ENCODE data around the gene NRSN1.

Gene NRSN1

GRCh38 chr6:24126586-24127192 lies 674 bp downstream of the NRSN1 start:
- no peak overlapping the region for H3K4me2 ChIP-seq (ENCODE audit: low read length)
- no peaks in the 10 kb centered on the region for H3K4me1 ChIP-seq (ENCODE audit: control insufficient read depth, low read length)
- H4K20me1 ChIP-seq (ENCODE audit: control insufficient read depth, insufficient read depth, low read depth, low read length): no peaks in the 10 kb centered on the region
- no peaks in the 10 kb centered on the region for H3K27me3 ChIP-seq (ENCODE audit: control insufficient read depth, low read length)
- H3K27ac ChIP-seq (ENCODE audit: low read depth, low read length): no peak overlapping the region
- H3F3A ChIP-seq (ENCODE audit: control insufficient read depth, insufficient read depth): no peaks in the 10 kb centered on the region
- no peaks in the 10 kb centered on the region for H3K79me2 ChIP-seq (ENCODE audit: control insufficient read depth, low read length)
- TF ChIP-seq EZH2phosphoT487 (IDR thresholded peaks at IDR 0.05; ENCODE audit: borderline replicate concordance, low read length) (no peak), CTCF (IDR thresholded peaks at IDR 0.05; ENCODE audit: low read depth, low read length, poor library complexity, severe bottlenecking) (no peak)
- H3K4me3 ChIP-seq (ENCODE audit: low read length): no peak overlapping the region
- no peaks in the 10 kb centered on the region for H3K9me2 ChIP-seq (replicated peaks; ENCODE audit: control insufficient read depth, low read length)
- no peaks in the 10 kb centered on the region for H3K9me3 ChIP-seq (ENCODE audit: control insufficient read depth, insufficient read depth, low read length)
- H3K36me3 ChIP-seq (ENCODE audit: control insufficient read depth, low read length): no peaks in the 10 kb centered on the region

GRCh38 chr6:24127316-24127715 lies 1.3 kb downstream of the NRSN1 start:
- Histone ChIP-seq H3K4me1 (ENCODE audit: control insufficient read depth, low read length) (no peaks in the 10 kb centered on the region), H3K4me2 (ENCODE audit: low read length) (no peak overlapping the region), H3K27ac (ENCODE audit: low read depth, low read length) (no peak overlapping the region), H3K79me2 (ENCODE audit: control insufficient read depth, low read length) (no peaks in the 10 kb centered on the region), H3K36me3 (ENCODE audit: control insufficient read depth, low read length) (no peaks in the 10 kb centered on the region), H3F3A (ENCODE audit: control insufficient read depth, insufficient read depth) (no peaks in the 10 kb centered on the region), H3K4me3 (ENCODE audit: low read length) (no peak overlapping the region), H3K27me3 (ENCODE audit: control insufficient read depth, low read length) (no peaks in the 10 kb centered on the region), H4K20me1 (ENCODE audit: control insufficient read depth, insufficient read depth, low read depth, low read length) (no peaks in the 10 kb centered on the region), H3K9me2 (replicated peaks; ENCODE audit: control insufficient read depth, low read length) (no peaks in the 10 kb centered on the region), H3K9me3 (ENCODE audit: control insufficient read depth, insufficient read depth, low read length) (no peaks in the 10 kb centered on the region)
- TF ChIP-seq CTCF (IDR thresholded peaks at IDR 0.05; ENCODE audit: low read depth, low read length, poor library complexity, severe bottlenecking): no peak
- TF ChIP-seq EZH2phosphoT487 (IDR thresholded peaks at IDR 0.05; ENCODE audit: borderline replicate concordance, low read length): no peak

GRCh38 chr6:24131751-24132150 lies 5.7 kb downstream of the NRSN1 start:
- Histone ChIP-seq H3K4me1 (ENCODE audit: control insufficient read depth, low read length) (no peaks in the 10 kb centered on the region), H3K9me2 (replicated peaks; ENCODE audit: control insufficient read depth, low read length) (no peaks in the 10 kb centered on the region), H3K27ac (ENCODE audit: low read depth, low read length) (no peak overlapping the region), H3K9me3 (ENCODE audit: control insufficient read depth, insufficient read depth, low read length) (no peaks in the 10 kb centered on the region), H4K20me1 (ENCODE audit: control insufficient read depth, insufficient read depth, low read depth, low read length) (no peaks in the 10 kb centered on the region), H3K36me3 (ENCODE audit: control insufficient read depth, low read length) (no peaks in the 10 kb centered on the region), H3K27me3 (ENCODE audit: control insufficient read depth, low read length) (no peaks in the 10 kb centered on the region), H3F3A (ENCODE audit: control insufficient read depth, insufficient read depth) (no peaks in the 10 kb centered on the region), H3K79me2 (ENCODE audit: control insufficient read depth, low read length) (no peaks in the 10 kb centered on the region), H3K4me3 (ENCODE audit: low read length) (no peak overlapping the region), H3K4me2 (ENCODE audit: low read length) (no peak overlapping the region)
- TF ChIP-seq CTCF (IDR thresholded peaks at IDR 0.05; ENCODE audit: low read depth, low read length, poor library complexity, severe bottlenecking): no peak
- TF ChIP-seq EZH2phosphoT487 (IDR thresholded peaks at IDR 0.05; ENCODE audit: borderline replicate concordance, low read length): no peak
